Measurements from ENCODE around the gene WDR41. TPM values are rescaled to one million over a fixed set of nuclear protein-coding genes. Genes with fewer than 3 reads are reported as not detected.
A peak's percentile ranks its signal among the peaks of the same experiment; 100 is the strongest.

The WDR41 gene
- total and polyA plus RNA-seq, 4 donors: 60.0 to 167 (median 86.0) TPM

DNA sequence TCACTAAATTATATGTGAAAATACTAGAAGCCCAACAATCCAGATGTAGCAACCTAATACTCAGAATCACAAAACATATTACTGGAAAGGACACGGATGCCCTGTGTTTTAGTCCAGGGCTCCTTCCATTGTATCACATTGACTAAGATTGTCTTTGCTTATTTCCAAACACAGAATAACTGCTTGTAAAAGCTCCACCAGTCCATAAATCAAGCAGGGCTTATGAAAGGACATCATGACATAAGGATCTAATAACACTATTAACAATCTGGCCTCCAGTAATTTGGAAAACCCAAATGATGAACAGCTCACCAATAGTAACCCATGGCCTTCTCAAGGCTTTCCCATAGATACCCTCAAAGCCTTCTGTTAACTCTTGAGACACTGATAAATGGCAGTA is 39.8 kb downstream of the WDR41 start:
- Histone ChIP-seq H3K27me3 (ENCODE audit: control insufficient read depth, insufficient read depth, low read length) (no peaks in the 10 kb centered on the region), H3K4me3 (ENCODE audit: low read depth, low read length) (no peak overlapping the region), H3K36me3 (ENCODE audit: control insufficient read depth, insufficient read depth, low read length) (peaks cover 6% of the 10 kb centered on the region), H3K27ac (ENCODE audit: low read depth, low read length) (no peak overlapping the region), H3K9me3 (ENCODE audit: control insufficient read depth, insufficient read depth, low read length) (no peaks in the 10 kb centered on the region), H3K4me1 (ENCODE audit: control insufficient read depth, insufficient read depth, low read length) (no peaks in the 10 kb centered on the region)
- peak in 1 of 6 donors; percentile 24 for DNase-seq (ENCODE audit: low read depth in 4 of 6, low spot score in 6 of 6)
- 100% methylated on average over 1 of the region's 1 CpG for WGBS (ENCODE audit: insufficient coverage)

DNA sequence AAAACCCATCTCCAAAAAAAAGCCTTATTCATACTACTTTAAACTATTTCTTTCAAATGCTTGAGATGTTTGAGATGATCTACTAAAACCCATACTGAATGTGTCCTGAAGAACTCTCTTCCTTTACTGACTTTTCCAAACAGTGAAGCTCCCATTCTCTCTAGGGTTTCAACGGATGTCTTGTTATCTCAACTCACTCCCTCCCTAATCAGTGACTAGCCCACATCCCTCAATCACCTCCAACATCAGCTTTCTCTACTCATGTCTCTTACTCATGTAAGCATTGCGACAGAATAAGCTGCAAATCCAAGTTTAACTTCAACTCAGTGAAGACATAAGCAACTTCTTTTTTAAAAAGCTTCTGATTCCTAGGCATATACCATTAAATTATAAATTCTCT is 42.1 kb downstream of the WDR41 start:
- Histone ChIP-seq H3K27me3 (ENCODE audit: control insufficient read depth, insufficient read depth, low read length) (no peaks in the 10 kb centered on the region), H3K36me3 (ENCODE audit: control insufficient read depth, insufficient read depth, low read length) (peaks cover 6% of the 10 kb centered on the region), H3K4me1 (ENCODE audit: control insufficient read depth, insufficient read depth, low read length) (no peaks in the 10 kb centered on the region), H3K9me3 (ENCODE audit: control insufficient read depth, insufficient read depth, low read length) (peaks cover 3% of the 10 kb centered on the region), H3K27ac (ENCODE audit: low read depth, low read length) (no peak overlapping the region), H3K4me3 (ENCODE audit: low read depth, low read length) (no peak overlapping the region)
- no peak for DNase-seq (ENCODE audit: low read depth in 4 of 6, low spot score in 6 of 6)
- 94% methylated on average over 1 of the region's 2 CpGs for WGBS (ENCODE audit: insufficient coverage)

DNA sequence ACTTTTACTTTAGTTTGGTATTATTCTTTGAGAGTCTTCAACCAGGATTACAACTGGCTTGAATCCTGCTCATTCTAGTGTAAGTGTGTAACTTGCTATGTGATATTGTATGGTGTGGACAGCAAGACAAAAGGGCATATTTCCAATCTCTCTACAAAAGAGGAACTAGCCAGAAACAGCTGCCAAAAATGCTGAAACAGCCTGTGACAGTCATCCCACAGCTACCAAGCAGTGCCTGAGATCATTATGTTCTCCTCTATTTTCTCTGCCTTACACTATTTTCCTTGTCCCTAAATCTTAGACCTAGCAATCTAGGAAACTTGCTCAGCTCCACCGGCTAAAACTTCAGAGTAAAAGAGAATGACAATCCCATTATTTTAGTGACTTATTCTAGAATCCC is 42.8 kb downstream of the WDR41 start:
- Histone ChIP-seq H3K4me1 (ENCODE audit: control insufficient read depth, insufficient read depth, low read length) (no peaks in the 10 kb centered on the region), H3K4me3 (ENCODE audit: low read depth, low read length) (no peak overlapping the region), H3K9me3 (ENCODE audit: control insufficient read depth, insufficient read depth, low read length) (peaks cover 3% of the 10 kb centered on the region), H3K27ac (ENCODE audit: low read depth, low read length) (no peak overlapping the region), H3K27me3 (ENCODE audit: control insufficient read depth, insufficient read depth, low read length) (no peaks in the 10 kb centered on the region), H3K36me3 (ENCODE audit: control insufficient read depth, insufficient read depth, low read length) (peaks cover 6% of the 10 kb centered on the region)
- peak in 1 of 6 donors; percentile 60 for DNase-seq (ENCODE audit: low read depth in 4 of 6, low spot score in 6 of 6)
- WGBS (ENCODE audit: insufficient coverage): 40% methylated on average over 1 of the region's 1 CpG

DNA sequence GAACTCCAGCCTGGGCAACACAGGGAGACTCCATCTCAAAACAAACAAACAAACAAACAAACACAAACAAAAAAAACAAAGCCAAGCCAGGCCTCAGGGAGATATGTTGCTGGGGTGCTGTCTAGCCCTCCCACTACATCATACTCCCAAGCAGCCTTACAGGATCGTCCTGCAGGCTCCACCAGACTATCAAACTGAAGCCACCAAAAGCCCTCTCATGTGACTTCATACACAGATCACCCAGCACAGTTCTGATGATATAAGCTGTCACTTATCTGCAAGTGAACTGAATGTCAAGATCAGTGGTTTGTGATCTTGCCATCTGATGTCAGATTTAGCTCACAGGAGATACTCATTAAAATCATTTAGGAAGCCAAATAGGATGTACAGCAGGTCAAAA is 43.3 kb downstream of the WDR41 start:
- WGBS (ENCODE audit: insufficient coverage): no CpG with 5 or more reads among the region's 1 CpG
- no peaks in the 10 kb centered on the region for H3K27me3 ChIP-seq (ENCODE audit: control insufficient read depth, insufficient read depth, low read length)
- H3K9me3 ChIP-seq (ENCODE audit: control insufficient read depth, insufficient read depth, low read length): peaks cover 3% of the 10 kb centered on the region
- H3K4me3 ChIP-seq (ENCODE audit: low read depth, low read length): no peak overlapping the region
- peaks cover 8% of the 10 kb centered on the region for H3K36me3 ChIP-seq (ENCODE audit: control insufficient read depth, insufficient read depth, low read length)
- H3K4me1 ChIP-seq (ENCODE audit: control insufficient read depth, insufficient read depth, low read length): no peaks in the 10 kb centered on the region
- no peak overlapping the region for H3K27ac ChIP-seq (ENCODE audit: low read depth, low read length)
- no peak for DNase-seq (ENCODE audit: low read depth in 4 of 6, low spot score in 6 of 6)

DNA sequence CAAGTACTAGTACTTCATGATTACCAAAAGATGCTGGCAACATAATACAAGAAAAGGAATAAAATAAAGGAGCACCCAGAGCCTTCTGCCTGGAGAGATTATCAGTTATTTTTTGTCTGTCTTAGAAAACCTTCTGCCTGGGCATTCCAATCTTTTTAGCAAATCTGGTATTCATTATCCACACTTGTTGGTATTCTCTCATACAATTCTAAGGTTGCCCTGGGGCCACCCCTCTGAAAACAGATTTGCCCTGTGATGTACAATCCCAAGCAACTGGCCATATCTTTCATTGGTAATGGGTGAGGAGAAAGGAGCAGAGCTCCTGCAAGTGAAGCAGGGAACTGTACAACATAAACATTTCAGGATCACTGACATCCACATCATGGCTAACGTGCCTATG is 47.8 kb downstream of the WDR41 start:
- no peak overlapping the region for H3K4me3 ChIP-seq (ENCODE audit: low read depth, low read length)
- DNase-seq (ENCODE audit: low read depth in 4 of 6, low spot score in 6 of 6): no peak
- peaks cover 8% of the 10 kb centered on the region for H3K36me3 ChIP-seq (ENCODE audit: control insufficient read depth, insufficient read depth, low read length)
- H3K27ac ChIP-seq (ENCODE audit: low read depth, low read length): no peak overlapping the region
- no CpG with 5 or more reads among the region's 1 CpG for WGBS (ENCODE audit: insufficient coverage)
- H3K27me3 ChIP-seq (ENCODE audit: control insufficient read depth, insufficient read depth, low read length): no peaks in the 10 kb centered on the region
- H3K4me1 ChIP-seq (ENCODE audit: control insufficient read depth, insufficient read depth, low read length): no peaks in the 10 kb centered on the region
- peaks cover 3% of the 10 kb centered on the region for H3K9me3 ChIP-seq (ENCODE audit: control insufficient read depth, insufficient read depth, low read length)

DNA sequence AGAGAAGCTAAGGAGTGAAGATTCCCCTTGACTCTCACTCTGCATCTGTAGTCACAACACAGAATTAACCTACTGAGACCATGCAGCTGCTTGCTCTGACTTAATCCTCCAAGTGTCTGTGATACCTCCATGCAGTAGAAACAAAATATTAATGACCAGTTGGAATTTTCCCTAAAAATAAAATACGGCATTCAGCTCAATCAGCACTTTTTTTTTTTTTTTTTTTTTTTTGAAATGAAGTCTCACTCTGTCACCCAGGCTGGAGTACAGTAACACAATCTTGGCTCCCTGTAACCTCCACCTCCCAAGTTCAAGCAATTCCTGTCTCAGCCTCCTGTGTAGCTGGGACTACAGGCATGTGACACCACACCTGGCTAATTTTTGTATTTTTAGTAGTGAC is 48.4 kb downstream of the WDR41 start:
- 71% methylated on average over 1 of the region's 1 CpG for WGBS (ENCODE audit: insufficient coverage)
- no peak overlapping the region for H3K27ac ChIP-seq (ENCODE audit: low read depth, low read length)
- H3K9me3 ChIP-seq (ENCODE audit: control insufficient read depth, insufficient read depth, low read length): peaks cover 3% of the 10 kb centered on the region
- no peak for DNase-seq (ENCODE audit: low read depth in 4 of 6, low spot score in 6 of 6)
- H3K36me3 ChIP-seq (ENCODE audit: control insufficient read depth, insufficient read depth, low read length): peaks cover 7% of the 10 kb centered on the region
- no peak overlapping the region for H3K4me3 ChIP-seq (ENCODE audit: low read depth, low read length)
- H3K27me3 ChIP-seq (ENCODE audit: control insufficient read depth, insufficient read depth, low read length): no peaks in the 10 kb centered on the region
- no peaks in the 10 kb centered on the region for H3K4me1 ChIP-seq (ENCODE audit: control insufficient read depth, insufficient read depth, low read length)

DNA sequence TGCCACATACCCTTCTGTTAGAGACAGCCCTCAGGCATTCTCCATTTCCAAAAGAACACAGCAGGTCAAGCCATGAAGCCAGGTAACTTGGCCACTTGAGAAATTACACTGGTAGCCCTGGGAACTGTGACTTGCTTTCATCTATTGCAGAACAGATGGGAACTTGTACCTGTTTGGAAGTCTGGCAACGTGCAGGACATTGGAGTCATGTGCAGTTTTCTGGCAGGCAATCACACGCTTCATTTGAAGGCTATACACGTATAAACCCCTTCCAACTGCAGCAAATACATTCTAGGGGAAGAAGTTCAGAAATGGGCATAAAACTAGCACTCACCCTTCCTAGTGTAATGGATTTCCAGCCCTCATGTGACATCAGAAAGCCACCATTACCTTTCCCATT is 54.0 kb downstream of the WDR41 start:
- H3K36me3 ChIP-seq (ENCODE audit: control insufficient read depth, insufficient read depth, low read length): peaks cover 6% of the 10 kb centered on the region
- H3K4me3 ChIP-seq (ENCODE audit: low read depth, low read length): no peak overlapping the region
- H3K4me1 ChIP-seq (ENCODE audit: control insufficient read depth, insufficient read depth, low read length): no peaks in the 10 kb centered on the region
- WGBS (ENCODE audit: insufficient coverage): 50% methylated on average over 3 of the region's 3 CpGs
- DNase-seq (ENCODE audit: low read depth in 4 of 6, low spot score in 6 of 6): peak; percentile 13 to 68 (median 34)
- H3K27me3 ChIP-seq (ENCODE audit: control insufficient read depth, insufficient read depth, low read length): no peaks in the 10 kb centered on the region
- no peaks in the 10 kb centered on the region for H3K9me3 ChIP-seq (ENCODE audit: control insufficient read depth, insufficient read depth, low read length)
- peak overlapping the region; percentile 19 for H3K27ac ChIP-seq (ENCODE audit: low read depth, low read length)

DNA sequence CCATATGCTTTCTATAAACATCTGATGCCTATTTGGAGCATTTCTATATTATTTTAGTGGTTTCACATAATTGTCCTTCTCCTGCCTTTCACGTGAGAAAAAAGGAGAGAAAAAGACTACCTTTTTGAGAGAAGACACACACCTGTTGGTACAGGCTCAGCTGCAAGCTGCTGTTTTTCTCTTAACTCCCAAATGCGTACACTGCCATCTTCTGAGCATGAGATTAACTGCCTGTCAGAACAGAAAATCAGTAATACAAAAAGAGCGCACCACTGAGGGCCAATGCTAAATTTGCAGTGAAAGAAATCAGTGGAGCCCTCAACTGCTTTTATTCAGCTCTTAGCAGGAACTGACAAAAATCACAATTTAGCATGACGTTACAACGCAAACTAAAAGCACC is 54.9 kb downstream of the WDR41 start:
- WGBS (ENCODE audit: insufficient coverage): 59% methylated on average over 4 of the region's 5 CpGs
- DNase-seq (ENCODE audit: low read depth in 4 of 6, low spot score in 6 of 6): peak in 4 of 6 donors; percentile 17 to 90 (median 54)

DNA sequence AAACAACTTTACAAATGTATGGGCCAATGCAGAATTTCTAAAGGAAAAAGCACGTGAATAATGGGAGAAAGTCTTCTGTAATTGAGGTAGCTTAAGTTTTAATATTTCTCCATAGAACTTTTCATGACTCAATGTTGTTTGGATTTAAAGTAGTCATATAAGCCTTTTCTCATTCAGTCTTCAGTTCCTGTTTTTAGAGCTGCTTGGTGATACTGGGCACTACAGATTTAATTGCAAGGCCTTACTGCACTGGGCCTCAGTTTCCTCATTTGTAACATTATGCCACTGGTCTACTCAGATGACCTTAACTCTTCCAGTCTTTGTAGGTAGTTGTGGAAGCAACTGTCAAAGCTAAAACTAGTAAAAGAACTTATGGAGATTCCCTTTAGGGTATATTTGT is 60.4 kb downstream of the WDR41 start:
- Histone ChIP-seq H3K27me3 (ENCODE audit: control insufficient read depth, insufficient read depth, low read length) (no peaks in the 10 kb centered on the region), H3K4me1 (ENCODE audit: control insufficient read depth, insufficient read depth, low read length) (no peaks in the 10 kb centered on the region), H3K4me3 (ENCODE audit: low read depth, low read length) (no peak overlapping the region), H3K36me3 (ENCODE audit: control insufficient read depth, insufficient read depth, low read length) (peaks cover 6% of the 10 kb centered on the region), H3K9me3 (ENCODE audit: control insufficient read depth, insufficient read depth, low read length) (no peaks in the 10 kb centered on the region), H3K27ac (ENCODE audit: low read depth, low read length) (no peak overlapping the region)
- no CpG with 5 or more reads among the region's 1 CpG for WGBS (ENCODE audit: insufficient coverage)
- no peak for DNase-seq (ENCODE audit: low read depth in 4 of 6, low spot score in 6 of 6)

More for the DNA sequence above, 54.9 kb downstream of the WDR41 start:
- no peak overlapping the region for H3K27ac ChIP-seq (ENCODE audit: low read depth, low read length)
- H3K27me3 ChIP-seq (ENCODE audit: control insufficient read depth, insufficient read depth, low read length): no peaks in the 10 kb centered on the region
- H3K4me3 ChIP-seq (ENCODE audit: low read depth, low read length): no peak overlapping the region
- no peaks in the 10 kb centered on the region for H3K9me3 ChIP-seq (ENCODE audit: control insufficient read depth, insufficient read depth, low read length)
- H3K36me3 ChIP-seq (ENCODE audit: control insufficient read depth, insufficient read depth, low read length): peaks cover 6% of the 10 kb centered on the region
- no peaks in the 10 kb centered on the region for H3K4me1 ChIP-seq (ENCODE audit: control insufficient read depth, insufficient read depth, low read length)

DNA sequence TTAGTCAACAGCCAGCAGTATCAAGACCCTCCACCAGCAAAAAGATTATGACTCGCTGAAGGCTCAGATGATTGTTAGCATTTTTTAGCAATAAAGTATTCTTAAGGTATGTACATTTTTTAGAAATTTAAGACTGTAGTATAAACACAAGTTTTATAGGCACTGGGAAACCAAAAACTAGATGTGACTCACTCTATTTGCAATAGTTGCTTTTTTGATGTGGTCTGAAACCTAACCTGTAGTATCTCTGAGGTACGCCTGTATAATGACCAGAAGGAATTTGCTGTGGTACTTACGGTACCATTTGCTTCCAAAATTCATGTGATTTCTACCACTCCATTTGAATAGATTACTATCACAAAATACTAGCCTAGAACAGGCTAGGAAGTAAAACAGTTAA is 60.8 kb downstream of the WDR41 start:
- Histone ChIP-seq H3K27me3 (ENCODE audit: control insufficient read depth, insufficient read depth, low read length) (no peaks in the 10 kb centered on the region), H3K4me3 (ENCODE audit: low read depth, low read length) (no peak overlapping the region), H3K9me3 (ENCODE audit: control insufficient read depth, insufficient read depth, low read length) (no peaks in the 10 kb centered on the region), H3K4me1 (ENCODE audit: control insufficient read depth, insufficient read depth, low read length) (no peaks in the 10 kb centered on the region), H3K27ac (ENCODE audit: low read depth, low read length) (no peak overlapping the region), H3K36me3 (ENCODE audit: control insufficient read depth, insufficient read depth, low read length) (peaks cover 6% of the 10 kb centered on the region)
- DNase-seq (ENCODE audit: low read depth in 4 of 6, low spot score in 6 of 6): no peak
- no CpG with 5 or more reads among the region's 3 CpGs for WGBS (ENCODE audit: insufficient coverage)

Measured in spinal cord (tissue), 10 donors.